ENCODE measurements around the gene IDS.
A peak's percentile ranks its signal among the peaks of the same experiment; 100 is the strongest.
"Not testable (repeated sequence)": the region's sequence is repeated elsewhere in the genome, so short reads cannot be mapped to it uniquely, and the experiment has no call there.

The IDS gene, protein sequence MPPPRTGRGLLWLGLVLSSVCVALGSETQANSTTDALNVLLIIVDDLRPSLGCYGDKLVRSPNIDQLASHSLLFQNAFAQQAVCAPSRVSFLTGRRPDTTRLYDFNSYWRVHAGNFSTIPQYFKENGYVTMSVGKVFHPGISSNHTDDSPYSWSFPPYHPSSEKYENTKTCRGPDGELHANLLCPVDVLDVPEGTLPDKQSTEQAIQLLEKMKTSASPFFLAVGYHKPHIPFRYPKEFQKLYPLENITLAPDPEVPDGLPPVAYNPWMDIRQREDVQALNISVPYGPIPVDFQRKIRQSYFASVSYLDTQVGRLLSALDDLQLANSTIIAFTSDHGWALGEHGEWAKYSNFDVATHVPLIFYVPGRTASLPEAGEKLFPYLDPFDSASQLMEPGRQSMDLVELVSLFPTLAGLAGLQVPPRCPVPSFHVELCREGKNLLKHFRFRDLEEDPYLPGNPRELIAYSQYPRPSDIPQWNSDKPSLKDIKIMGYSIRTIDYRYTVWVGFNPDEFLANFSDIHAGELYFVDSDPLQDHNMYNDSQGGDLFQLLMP

DNA sequence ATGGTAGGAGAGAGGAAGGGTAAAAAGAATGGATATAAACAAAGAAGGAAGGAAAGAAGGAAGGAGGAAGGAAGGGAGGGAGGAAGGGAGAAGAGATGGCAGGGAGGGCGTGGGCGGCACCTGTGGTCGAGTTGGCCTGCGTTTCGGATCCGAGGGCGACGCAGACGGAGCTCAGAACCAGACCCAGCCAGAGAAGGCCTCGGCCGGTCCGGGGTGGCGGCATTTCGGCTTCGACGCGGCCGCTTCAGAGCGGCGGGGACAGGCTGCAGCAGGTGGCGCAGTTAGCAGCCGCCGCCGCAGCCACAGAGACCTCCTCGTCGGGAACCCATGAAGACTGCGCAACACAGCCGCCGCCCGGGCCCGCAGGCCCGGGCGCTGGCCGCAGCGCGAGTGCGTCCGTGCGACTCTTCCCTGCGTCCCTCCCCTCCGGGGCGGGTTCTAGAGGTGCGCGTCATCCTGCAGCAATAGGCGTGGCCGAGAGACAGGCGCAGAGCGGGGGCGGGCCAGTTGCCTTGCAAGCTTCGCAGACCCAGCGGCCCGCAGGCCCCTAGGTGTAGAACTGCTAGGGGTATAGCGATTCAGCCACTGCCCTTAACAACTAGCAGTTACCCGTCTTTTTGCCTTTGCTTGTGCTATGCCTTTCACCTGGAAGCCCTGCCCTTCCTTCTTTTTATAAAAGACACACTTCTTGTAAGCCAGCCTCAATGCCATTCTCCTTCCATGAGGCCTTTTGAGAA, at the start of gene IDS:
TSS of gene IDS (minus strand) at position 392 of the 737 bp plus-strand sequence. CDS start at position 223, 169 bp downstream.
- peak; percentile 69 to 82 (median 76) for DNase-seq

DNA sequence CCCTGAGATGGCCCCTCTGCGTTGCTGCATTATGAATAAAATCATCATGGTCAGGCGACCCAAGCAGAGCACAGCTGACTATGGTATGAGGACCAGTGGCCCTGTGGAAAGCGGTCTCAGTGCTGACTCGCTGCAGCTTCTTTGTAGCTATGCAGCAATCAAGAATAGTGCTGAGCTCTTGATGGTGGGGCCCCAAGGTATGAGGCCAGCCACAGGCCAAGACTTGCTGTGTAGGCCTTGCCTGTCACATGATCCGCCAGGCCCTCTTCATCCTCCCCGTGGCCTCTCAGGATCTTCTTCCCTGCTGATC, 46.8 kb upstream of the IDS start:
- DNase-seq, result not testable (repeated sequence)

DNA sequence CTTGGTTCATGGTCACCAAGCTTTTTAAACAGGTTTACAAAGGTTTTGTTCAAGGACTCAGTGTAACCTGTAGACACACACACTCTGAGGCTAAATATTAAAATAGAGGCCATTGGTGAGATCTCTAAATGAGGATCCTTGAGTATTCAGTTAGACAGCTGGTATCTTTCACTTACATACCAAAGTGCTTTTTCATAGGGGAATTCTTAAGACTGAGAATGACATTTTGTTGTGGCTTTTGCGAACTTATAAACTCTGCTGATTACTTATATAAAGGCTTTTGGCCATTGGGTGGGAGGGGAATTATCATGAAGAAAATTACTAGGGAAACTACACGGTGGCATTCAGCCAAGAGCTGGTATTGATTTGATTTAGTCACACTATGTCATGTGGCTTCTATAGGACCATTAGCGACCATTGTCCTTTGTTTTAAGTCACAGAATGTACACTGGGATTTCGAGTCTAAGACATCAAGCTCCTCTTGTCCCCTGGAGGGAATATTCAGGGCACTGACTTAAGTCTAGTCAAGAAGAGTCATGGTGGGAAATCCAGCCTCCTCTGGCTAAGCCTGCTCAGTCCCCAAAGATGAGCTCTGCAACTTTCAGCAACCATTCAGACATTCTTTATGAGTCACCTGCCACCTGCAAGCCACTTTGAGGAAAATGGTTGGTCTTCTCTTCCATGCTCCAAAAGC, 46.3 kb upstream of the IDS start:
- not testable (repeated sequence) for DNase-seq

DNA sequence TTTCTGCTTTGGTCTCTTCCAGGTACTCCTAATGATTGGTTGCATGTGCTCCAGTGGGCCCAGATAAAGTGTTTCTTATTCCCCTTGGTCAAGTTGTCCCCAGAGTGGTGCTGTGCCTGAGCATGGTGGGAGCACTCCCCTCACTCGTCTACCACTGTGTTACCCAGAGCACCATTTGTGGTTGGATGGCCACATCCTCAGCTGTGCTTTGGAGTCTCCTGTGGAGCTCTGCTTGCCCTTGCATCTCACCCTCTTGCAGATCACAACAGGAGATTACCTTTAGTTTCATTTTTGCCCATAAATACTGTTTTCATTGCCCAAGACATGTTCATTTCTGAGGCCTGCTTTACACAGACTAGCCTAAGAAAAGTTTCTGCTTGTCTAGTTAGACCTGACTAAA, 45.3 kb upstream of the IDS start:
- not testable (repeated sequence) for DNase-seq

DNA sequence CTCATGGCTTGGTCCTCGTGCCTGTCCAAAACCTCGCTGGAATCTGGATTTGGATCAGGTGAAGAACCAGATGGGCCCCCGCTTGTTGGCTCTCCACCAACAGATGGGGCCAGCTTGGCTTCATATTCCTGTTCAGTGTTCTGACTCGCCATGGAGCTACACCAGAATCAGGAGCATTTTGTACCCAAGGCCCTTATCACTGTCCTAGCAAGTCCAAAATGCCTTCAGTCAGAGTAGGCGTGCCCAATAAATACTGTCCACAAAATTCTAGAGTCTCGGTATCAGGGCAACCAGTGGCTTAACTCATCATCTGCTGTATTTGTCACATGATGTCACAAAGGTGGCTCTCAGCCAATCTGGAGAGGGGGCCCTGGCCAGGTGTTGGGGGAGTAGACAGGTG, 44.6 kb upstream of the IDS start, which contains the start of gene HSFX3:
TSS of gene HSFX3 (minus strand) at position 224 of the 400 bp plus-strand sequence. CDS start at position 152, 72 bp downstream.
- DNase-seq, result not testable (repeated sequence)

DNA sequence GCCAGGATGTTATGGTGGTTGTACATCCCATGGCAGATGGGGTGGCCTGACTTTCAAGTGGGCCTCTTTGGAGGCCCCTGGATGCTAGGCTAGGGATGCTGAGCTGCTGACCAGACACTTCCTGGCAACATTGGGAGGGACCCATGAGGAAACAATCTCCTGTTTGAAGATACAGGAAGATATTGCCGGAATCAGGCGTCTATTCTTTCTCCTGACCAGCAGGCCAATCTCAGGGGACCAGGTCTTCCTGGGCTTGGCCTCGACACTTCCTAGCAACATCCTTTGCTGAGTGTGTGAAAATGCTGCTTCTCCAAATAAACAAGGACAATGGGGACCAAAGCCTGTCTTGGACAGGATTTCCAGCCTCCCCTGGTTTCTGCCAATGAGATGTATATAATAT, 42.7 kb upstream of the IDS start:
- DNase-seq, result not testable (repeated sequence)

DNA sequence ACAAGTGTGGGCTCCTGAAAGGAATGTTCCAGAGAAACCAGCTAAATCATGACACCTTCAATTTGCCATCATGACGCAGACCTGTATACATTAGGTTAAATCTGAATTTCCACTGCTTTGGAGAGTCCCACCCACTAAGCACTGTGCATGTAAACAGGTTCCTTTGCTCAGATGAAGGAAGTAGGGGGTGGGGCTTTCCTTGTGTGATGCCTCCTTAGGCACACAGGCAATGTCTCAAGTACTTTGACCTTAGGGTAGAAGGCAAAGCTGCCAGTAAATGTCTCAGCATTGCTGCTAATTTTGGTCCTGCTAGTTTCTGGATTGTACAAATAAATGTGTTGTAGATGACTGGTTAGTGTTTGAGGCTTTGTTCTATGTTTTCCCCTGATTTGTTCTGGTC, 41.9 kb upstream of the IDS start:
- not testable (repeated sequence) for DNase-seq

DNA sequence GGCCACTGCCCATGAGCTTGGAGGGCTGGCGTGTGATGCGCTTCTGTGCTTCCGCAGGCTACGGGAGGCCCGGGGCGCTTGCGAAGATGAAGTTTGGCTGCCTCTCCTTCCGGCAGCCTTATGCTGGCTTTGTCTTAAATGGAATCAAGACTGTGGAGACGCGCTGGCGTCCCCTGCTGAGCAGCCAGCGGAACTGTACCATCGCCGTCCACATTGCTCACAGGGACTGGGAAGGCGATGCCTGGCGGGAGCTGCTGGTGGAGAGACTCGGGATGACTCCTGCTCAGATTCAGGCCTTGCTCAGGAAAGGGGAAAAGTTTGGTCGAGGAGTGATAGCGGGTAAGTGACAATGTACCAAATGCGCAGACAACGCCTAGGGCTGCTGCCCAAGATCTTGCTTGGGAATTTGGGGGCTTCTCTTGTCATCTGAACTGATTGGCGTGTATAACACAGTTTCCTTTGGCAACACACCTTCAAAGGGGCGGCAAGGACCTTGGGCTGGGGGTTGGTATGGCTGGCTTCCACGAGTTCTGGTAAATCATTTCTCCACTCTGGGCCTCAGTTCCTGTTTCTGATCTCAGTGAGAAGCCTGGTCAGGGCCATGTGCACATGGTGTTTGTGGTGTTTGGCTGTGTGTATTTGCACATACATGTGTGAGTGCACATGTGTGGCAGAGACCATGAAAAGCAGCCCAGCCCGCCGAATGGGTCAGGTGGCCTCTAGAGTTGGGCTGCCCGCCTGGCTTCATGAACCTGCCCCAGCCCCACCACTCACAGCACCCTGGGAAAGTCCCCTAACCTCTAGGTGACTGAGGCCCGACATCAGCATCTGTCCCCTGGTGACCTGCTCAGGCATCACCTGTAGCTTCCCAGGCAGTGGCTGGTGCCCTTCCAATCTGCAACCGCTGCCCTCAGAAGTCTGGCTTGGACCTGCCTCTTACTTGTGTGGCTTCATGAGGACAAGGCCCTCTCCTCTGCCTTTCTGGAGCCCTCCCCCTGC, 40.7 kb upstream of the IDS start:
- DNase-seq, result not testable (repeated sequence)

DNA sequence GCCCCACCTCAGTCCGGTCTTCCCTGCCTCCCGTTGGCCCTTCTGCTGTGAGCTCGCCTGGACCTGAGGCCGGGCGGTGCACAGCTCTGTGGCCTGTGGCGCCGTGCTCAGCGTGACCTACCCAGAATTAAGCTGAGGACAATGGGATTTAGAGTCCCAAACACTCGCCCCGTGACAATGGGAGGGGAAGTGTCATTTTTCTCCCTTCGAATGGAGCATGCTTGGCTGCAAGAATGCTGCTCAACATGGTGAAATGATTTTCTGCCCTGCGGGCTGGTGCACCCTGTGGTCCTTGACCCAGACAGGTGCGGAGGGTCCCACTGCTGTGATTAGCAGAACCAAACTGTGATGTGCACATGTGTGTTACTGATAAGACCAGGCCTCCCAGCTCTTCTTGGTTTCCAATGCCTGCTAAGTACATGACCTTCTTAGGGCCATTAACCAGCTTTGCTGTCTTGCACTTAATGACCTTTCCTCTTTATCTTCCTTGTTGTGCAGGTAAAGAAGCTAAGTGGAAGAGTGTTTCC, 36.5 kb upstream of the IDS start:
- no peak for DNase-seq

DNA sequence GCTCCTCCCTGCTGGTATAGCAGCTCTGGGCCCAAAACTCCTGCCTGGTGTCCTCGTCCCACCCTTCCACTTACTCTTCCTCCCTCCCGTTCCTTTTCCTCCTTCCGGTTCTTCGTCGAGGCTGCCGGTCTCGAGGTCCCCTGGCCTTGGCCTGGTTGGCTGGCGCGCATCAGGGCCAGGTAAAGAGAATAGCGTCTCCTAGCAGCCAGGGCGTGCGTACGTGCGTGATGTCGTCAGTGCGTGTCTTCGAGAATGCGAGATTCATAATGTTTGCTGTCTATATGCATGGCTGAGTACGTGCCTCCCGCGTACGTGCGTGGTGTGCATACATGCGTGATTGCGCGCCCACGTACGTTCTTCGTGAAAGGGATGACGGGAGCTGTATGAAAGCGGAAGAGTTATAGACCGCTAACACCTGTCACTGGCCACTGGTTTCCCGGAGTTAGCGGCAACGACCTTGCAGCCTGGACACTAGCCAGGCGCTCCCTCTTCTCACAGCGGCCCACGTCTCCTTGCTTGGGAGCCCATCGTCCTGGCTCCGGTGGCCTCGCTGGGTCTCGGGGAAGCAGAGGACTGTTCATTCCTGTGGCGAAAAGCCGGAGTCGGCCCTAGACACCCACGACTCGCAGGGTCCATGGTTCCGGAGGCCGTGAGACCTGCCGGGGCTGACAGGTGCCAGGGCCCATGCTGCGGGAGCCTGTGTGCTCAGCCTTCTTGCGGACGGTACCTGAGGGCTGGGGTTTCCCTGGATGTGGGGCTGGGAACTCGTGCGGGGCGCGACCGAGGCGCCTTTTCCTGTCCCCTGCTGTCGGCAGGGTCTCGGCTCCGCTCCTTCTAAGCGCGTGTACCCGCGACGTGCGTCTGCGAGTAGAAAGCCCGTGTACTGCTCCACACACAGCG, 35.8 kb upstream of the IDS start, which contains the start of gene EOLA1:
TSS of gene EOLA1 (plus strand) at position 392 of the 900 bp plus-strand sequence. CDS start 4,619 bp downstream, outside the sequence.
- DNase-seq, result peak; percentile 90 to 96 (median 92)

DNA sequence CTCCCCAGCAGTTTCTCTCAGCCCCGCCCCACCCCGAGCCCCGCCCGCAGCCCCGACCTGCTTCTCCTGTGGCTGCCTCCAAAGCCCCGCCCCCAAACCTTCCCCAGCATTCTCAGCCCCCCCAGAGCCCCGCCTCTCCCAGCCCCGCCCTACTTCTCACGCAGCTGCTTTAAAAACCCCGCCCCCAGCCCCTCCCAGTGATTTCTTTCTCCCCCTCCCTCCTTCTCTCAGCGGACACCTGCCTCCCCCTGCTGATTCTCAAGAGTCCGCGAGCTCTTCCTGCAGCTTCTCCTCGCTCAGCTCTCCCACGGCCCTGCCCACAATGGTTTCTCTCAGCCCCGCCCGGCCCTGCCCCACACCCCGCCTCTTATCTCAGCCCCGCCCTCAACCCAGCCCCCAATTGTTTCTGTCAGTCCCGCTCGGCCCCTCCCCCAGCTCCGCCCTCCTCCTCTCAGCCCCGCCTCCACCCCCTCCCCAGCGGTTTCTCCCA, 35.1 kb upstream of the IDS start:
- DNase-seq, result peak; percentile 92 to 96 (median 94)

DNA sequence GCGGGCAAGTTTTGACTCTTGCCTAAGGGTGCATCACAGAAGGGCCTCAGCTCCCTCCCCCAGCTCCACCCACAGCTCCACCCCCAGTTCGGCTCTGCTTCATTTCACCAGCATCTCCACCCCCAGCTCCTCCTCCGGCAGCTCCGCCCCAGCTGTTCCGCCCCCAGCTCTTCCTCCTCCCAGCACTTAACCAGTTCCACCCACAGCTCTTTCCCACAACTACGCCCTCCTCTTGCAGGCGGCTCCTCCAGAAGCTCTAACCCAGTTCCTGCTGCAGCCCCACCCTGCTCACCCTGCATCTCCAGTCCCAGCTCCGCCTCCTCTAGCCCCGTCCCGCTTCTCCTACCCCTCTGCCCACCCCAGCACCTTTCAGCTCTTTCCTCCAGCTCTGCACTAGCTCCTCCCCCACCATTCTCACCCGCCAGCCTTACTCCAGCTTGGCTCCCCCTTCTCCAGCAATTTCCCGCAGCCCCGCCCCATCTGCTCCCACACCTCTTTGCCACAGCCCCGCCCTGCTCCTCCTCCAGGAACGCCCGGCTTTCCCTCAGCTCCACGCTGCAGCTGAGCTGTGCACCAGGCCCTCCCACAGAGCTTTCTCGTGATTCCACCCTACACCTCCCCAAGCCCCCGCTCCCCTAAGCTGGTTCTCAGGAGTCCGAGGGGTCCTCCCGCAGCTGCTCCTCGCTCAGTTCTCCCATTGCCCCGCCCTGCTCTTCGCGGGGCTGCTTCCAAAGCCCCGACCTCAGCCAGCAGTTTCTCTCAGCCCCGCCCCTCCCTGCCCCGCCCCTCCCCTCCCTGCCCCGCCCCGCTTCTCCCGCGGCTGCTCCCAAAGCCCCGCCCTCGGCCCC, 34.4 kb upstream of the IDS start:
- DNase-seq, result peak; percentile 77 to 90 (median 84)

DNA sequence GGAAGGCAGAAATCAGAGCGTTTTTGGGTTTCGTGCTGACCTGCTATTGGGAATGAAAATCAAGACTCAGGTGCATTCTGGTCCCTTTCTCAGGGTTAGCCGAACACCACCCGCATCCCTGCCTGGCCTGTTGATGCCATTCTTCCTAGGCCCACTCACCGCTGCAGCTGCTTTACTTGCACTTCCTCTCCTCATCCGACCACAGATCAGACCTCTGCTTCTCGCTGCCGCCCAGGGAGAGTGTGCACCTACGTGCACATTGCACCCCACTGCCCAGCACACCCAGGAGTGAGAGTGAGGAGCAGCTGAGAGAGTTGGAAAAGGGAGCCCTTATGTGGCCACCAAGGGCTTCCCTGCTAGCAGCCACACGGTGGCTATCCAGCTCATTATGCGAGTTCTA, 32.4 kb upstream of the IDS start:
- DNase-seq, result not testable (repeated sequence)

DNA sequence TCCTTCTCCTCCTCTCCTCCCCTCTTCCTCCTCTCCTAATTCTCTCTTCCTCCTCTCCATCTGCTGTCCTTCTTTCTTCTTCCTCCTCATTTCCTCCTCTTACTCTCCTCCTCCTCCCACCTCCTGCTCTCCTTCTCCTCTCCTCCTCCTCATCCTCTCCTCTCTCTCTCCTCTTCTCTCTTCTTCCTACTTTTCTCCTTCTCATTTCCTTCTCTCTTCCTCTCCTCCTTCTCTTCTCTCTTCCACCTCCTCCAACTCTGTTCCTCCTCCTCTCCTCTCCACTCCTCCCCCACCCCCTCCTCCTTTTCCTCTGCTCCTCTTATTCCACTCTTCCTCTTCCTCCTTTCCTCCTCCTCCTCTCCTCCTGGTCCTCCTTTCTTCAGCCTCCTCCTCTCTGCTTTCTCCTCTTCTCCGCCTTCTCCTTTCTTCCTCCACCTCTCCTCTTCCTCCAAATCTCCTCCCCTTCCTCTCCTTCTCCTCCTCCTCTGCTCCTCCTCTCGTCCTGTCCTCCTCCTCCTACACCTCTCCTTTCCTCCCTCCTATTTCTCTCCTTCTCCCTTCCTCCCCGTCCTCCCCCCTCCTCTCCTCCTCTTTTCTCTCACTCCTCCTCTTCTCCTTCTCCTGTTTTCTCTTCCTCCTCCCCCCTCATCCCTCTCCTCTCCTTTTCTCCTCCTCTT, 30.0 kb upstream of the IDS start:
- DNase-seq, result not testable (repeated sequence)

DNA sequence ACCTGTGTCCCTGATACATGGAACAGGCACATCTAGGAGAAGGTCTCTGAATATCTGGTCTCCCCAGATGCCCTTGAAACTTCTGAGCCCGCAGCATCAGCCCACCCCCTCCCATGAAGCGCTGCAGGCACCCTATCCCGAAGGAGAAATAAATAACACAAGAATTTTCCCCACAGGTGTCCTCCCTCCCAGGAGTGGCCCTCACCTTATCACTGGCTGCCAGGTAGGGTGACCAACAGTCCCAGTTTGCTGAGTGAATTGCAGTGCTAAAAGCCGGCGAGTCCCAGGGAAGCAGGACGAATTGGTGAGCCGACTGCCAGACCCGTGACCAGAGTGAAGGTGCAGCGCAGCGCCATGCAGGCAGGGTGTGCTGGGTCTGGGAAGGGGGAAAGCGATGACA, 28.9 kb upstream of the IDS start:
- not testable (repeated sequence) for DNase-seq

DNA sequence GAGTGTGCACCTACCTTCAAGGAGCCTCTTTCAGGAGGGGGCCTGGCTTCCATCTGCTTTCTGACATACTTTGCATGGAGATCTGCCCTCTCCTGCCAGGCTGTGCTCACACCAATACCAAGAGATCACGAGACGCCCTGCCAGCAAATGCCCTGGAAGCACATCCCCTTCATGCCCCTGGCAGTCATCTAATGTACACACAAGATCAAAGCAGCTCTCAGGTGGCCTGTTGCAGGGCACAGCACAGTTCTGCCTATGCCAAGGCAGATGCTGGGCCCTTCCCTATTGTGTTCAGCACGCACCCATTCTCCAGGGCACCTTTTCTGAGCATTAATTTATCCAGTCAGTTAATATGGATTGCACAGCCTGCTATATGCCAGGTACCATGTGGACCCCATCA, 27.8 kb upstream of the IDS start:
- DNase-seq, result not testable (repeated sequence)

DNA sequence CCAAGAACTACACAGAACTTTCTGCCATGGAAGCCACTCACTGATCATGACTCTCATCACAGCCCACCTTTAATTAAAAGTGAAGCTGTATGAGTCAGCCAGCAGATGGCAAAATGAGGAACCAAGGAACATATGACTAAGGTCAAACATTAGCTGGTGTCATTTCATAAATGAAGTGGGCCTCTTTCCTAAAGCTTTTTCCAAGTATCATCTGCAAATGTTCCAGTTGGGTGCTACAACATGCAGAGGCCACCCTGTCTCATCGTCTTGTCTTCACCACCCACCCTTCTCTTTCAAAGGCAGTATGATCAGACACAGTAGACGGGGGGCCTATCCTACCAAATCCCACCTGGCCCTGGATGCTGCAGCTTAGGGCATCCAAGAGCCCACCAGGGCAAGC, 26.5 kb upstream of the IDS start:
- DNase-seq, result no peak

DNA sequence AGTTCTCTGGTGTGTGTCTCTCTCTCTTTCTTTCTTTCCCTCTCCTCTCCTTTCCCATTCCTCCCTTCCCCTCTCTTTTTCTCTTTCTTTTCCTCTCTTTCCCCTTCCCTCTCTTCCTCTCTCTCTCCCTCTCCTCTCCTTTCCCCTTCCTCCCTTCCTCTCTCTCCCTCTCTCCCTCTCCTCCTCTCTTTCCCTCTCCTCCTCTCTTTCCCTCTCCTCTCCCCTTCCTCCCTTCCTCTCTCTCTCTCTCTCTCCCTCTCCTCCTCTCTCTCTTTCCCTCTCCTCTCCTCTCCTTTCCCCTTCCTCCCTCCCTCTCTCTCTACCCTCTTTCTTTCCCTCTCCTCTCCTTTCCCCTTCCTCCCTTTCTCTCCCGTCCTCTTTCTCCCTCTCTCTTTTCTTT, 23.3 kb upstream of the IDS start:
- no peak for DNase-seq

Measured in stimulated activated naive CD4-positive, alpha-beta T cell (primary cell).